Fibroblast of lung (primary cell): ENCODE measurements around the gene STXBP5.

Experiments used
- EZH2 ChIP-seq: IDR thresholded peaks from 2 replicates; pipeline ENCODE4 v1.5.1; 2012; ENCODE audit warnings: low read length, control low read depth, mild to moderate bottlenecking; ENCODE audit errors: missing control alignments
- TF ChIP-seq, protein P1 (sequence below), 2 donors: IDR thresholded peaks in 1 of 2; conservative IDR thresholded peaks in 1 of 2; 1 replicate in 1 of 2; 2 replicates in 1 of 2; pipeline ENCODE4 v1.5.1; 2011 to 2012; ENCODE audit warnings: low read length in 2 of 2, control low read depth in 1 of 2, inconsistent platforms in 1 of 2, low read depth in 1 of 2, mild to moderate bottlenecking in 1 of 2

GRCh38 chr6:147204843-147205311 lies 660 bp downstream of the STXBP5 start:
- TF ChIP-seq, protein P1, sequence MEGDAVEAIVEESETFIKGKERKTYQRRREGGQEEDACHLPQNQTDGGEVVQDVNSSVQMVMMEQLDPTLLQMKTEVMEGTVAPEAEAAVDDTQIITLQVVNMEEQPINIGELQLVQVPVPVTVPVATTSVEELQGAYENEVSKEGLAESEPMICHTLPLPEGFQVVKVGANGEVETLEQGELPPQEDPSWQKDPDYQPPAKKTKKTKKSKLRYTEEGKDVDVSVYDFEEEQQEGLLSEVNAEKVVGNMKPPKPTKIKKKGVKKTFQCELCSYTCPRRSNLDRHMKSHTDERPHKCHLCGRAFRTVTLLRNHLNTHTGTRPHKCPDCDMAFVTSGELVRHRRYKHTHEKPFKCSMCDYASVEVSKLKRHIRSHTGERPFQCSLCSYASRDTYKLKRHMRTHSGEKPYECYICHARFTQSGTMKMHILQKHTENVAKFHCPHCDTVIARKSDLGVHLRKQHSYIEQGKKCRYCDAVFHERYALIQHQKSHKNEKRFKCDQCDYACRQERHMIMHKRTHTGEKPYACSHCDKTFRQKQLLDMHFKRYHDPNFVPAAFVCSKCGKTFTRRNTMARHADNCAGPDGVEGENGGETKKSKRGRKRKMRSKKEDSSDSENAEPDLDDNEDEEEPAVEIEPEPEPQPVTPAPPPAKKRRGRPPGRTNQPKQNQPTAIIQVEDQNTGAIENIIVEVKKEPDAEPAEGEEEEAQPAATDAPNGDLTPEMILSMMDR (conservative IDR thresholded peaks at IDR 0.05 in 1 of 2, IDR thresholded peaks at IDR 0.05 in 1 of 2; ENCODE audit: low read depth in 1 of 2, low read length in 2 of 2), result no peak
- TF ChIP-seq EZH2, result no peak
